Brain microvascular endothelial cell (primary cell): ENCODE results near the gene KCTD3.
A peak's percentile ranks its signal among the peaks of the same experiment; 100 is the strongest.

Source experiments
- DNase-seq: peaks from one replicate; pipeline ENCODE4 v3.0.0-alpha.2; 2020
- H3K27ac ChIP-seq: fragments of 250-450 bp; sonication (Bioruptor Pico); 2 replicates; pipeline ENCODE4 v1.5.1; 2020; ENCODE audit warnings: mild to moderate bottlenecking, moderate library complexity
- H3K27me3 ChIP-seq: fragments of 250-450 bp; sonication (Bioruptor Pico); replicated peaks from 2 replicates; pipeline ENCODE4 v1.5.1; 2020; ENCODE audit warnings: mild to moderate bottlenecking
- H3K36me3 ChIP-seq: fragments of 250-450 bp; sonication (Bioruptor Pico); replicated peaks from 2 replicates; pipeline ENCODE4 v1.5.1; 2020; ENCODE audit warnings: mild to moderate bottlenecking
- H3K4me3 ChIP-seq: 2 replicates; pipeline ENCODE4 v1.5.1; 2011; ENCODE audit warnings: low read depth, mild to moderate bottlenecking, control low read depth, low read length, moderate library complexity
- CTCF ChIP-seq: IDR thresholded peaks from 2 replicates; pipeline ENCODE4 v1.5.1; 2011; ENCODE audit warnings: low read depth, mild to moderate bottlenecking, moderate library complexity, low read length, control low read depth, inconsistent platforms; ENCODE audit errors: missing control alignments
- in situ Hi-C: cut with HindIII; loops from 2 replicates; pipeline ENCODE4 v1.10.0; 2017; ENCODE audit warnings: low sequenced_read_pairs, low pct_ligation_motif_present

KCTD3 gene

DNA sequence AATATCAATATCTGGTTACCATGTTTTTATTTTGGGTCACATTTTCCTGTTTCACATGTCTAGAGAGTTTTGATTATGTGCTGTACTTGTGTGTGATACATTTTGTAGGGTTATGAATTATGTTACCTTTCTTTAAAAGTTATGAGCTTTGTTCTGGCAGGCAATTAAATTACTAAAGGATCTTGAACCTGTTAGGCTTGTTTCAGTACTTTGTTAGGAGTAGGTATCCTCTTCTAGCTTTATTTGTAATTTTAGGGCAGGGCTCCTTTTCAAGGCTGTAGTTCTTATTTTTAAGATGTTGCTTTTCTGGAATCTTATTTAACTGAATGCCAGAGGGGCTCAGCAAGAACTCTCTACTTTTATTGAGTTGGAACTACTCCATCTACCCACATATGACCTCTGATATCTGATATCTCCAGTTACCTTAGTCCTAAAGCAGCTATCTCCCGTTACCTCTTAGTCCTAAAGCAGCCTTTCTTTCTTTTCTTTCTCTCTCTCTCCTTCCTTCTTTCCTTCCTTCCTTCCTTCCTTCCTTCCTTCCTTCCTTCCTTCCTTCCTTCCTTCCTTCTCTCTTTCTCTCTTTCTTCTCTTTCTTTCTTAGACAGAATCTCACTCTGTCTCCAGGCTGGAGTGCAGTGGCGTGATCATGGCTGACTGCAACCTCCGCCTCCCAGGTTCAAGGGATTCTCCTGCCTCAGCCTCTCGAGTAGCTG lies 23.8 kb downstream of the KCTD3 start:
- no peaks in the 10 kb centered on the region for H3K27me3 ChIP-seq
- no peaks in the 10 kb centered on the region for H3K36me3 ChIP-seq
- no peak overlapping the region for H3K4me3 ChIP-seq
- no peak for TF ChIP-seq CTCF
- DNase-seq, result no peak
- in situ Hi-C loops, result no loop called here
- no peak overlapping the region for H3K27ac ChIP-seq

DNA sequence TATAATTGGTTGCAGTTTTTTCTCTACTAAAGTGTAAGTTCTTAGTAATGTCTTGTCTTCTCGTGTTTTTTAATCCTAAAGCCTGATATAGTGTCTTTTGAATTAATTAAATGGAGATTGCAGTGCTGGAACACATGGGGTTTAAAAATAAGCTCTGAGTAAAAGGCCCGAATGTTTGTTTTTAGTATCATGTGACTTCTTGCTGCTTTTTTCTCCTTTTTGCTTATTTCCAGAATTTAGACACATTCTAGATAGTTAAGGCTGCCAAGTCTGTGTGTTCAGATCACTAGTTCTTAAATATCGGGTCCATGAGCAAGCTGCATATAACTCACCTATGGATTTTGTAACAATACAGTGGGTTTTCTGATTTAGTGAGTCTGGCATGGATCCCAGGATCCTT lies 27.5 kb downstream of the KCTD3 start:
- in situ Hi-C loops, result no loop called here
- no peaks in the 10 kb centered on the region for H3K27me3 ChIP-seq
- TF ChIP-seq CTCF, result no peak
- H3K27ac ChIP-seq, result no peak overlapping the region
- H3K4me3 ChIP-seq, result no peak overlapping the region
- no peaks in the 10 kb centered on the region for H3K36me3 ChIP-seq
- no peak for DNase-seq

GRCh38 chr1:215595231-215595630 lies 28.1 kb downstream of the KCTD3 start:
- no peak for DNase-seq
- Histone ChIP-seq H3K4me3 (no peak overlapping the region), H3K36me3 (no peaks in the 10 kb centered on the region), H3K27me3 (no peaks in the 10 kb centered on the region), H3K27ac (no peak overlapping the region)
- in situ Hi-C loops, result no loop called here
- TF ChIP-seq CTCF, result no peak

- in situ Hi-C loops, result no loop called here
- no peak for TF ChIP-seq CTCF
- H3K27ac ChIP-seq, result no peak overlapping the region
- no peaks in the 10 kb centered on the region for H3K36me3 ChIP-seq
- no peaks in the 10 kb centered on the region for H3K27me3 ChIP-seq
- DNase-seq, result no peak
- no peak overlapping the region for H3K4me3 ChIP-seq
Observed at GRCh38 chr1:215597961-215598360, 30.9 kb downstream of the KCTD3 start.

- Histone ChIP-seq H3K36me3 (no peaks in the 10 kb centered on the region), H3K4me3 (no peak overlapping the region), H3K27me3 (no peaks in the 10 kb centered on the region), H3K27ac (no peak overlapping the region)
- DNase-seq, result peak; percentile 39
- TF ChIP-seq CTCF, result no peak
- in situ Hi-C loops, result no loop called here
Observed at GRCh38 chr1:215599418-215600074, 32.4 kb downstream of the KCTD3 start.

DNA sequence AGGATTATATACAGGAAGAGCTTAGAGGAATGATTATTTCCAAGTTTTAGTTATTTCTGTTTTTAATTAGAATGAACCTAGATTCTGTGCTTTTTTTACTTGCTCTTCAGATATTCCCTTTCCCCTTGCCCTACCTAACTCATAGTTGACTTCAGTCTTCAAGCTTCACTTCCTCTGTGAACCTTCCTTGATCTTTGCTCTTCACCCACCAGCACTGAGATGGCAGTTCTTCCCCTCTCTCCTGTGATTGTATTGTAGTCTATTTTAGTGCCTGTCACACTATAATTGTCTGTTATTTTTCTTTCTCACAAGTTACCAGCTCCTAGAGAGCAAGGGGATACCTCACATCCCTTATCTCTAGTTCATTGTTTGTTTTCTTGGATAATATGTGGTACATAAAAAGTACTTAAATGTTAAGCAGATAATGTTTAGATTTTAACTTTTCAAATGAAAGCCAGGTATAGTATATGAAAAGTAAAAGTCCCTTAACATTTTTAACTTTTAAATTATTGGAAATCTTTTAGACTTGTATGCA lies 33.2 kb downstream of the KCTD3 start:
- no peak overlapping the region for H3K27ac ChIP-seq
- no peak for DNase-seq

More for the DNA sequence above, 33.2 kb downstream of the KCTD3 start:
- H3K27me3 ChIP-seq, result no peaks in the 10 kb centered on the region
- in situ Hi-C loops, result no loop called here
- H3K4me3 ChIP-seq, result no peak overlapping the region
- TF ChIP-seq CTCF, result no peak
- H3K36me3 ChIP-seq, result no peaks in the 10 kb centered on the region
